GM12872 (cell line): ENCODE measurements around the gene C11orf97.

Experiments
- TF ChIP-seq, protein P1 (sequence below): IDR thresholded peaks from 3 replicates; pipeline ENCODE4 v1.5.1; 2011; ENCODE audit warnings: low read depth, mild to moderate bottlenecking, low read length, moderate library complexity; ENCODE audit not compliant: insufficient read depth

Gene C11orf97

DNA sequence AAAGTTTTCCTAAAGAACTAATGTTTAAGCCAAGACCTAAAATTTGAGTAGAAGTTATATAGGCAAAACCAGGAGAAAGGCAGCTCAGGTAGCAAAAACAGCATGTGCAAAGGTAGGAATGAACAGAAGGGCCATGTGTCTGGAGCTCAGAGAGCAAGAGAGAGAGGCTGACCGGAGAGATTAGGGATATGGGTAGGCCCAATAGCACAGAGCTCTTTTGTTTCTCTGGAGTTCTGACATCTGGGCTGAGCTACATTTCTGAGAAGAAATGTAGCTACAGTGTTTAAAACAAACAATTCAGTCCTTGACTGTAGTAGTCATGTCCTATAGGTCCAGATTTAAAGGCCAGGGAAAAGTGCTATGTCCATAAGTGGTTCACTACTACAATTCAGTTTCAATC, 4.5 kb downstream of the C11orf97 start:
- TF ChIP-seq, protein P1, sequence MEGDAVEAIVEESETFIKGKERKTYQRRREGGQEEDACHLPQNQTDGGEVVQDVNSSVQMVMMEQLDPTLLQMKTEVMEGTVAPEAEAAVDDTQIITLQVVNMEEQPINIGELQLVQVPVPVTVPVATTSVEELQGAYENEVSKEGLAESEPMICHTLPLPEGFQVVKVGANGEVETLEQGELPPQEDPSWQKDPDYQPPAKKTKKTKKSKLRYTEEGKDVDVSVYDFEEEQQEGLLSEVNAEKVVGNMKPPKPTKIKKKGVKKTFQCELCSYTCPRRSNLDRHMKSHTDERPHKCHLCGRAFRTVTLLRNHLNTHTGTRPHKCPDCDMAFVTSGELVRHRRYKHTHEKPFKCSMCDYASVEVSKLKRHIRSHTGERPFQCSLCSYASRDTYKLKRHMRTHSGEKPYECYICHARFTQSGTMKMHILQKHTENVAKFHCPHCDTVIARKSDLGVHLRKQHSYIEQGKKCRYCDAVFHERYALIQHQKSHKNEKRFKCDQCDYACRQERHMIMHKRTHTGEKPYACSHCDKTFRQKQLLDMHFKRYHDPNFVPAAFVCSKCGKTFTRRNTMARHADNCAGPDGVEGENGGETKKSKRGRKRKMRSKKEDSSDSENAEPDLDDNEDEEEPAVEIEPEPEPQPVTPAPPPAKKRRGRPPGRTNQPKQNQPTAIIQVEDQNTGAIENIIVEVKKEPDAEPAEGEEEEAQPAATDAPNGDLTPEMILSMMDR, result no peak

DNA sequence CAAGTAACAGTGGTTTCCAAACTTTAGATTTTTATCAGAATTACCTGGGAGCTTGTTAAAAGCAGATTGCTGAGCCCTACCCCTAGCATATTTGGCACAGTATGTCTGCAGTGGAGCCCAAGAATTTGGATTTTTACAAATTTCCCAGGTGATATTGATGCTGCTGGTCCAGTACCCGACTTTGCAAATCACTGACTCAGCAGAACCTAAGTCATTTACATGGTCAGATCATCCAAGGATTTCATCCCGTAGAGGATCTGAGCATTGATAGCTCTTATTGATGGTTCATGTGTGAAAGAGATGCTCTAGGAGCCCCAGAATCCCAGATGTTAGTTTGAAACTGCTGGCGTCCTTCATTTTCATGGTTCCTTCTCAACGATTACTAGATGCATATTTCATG, 6.0 kb downstream of the C11orf97 start:
- TF ChIP-seq, protein P1, result no peak

DNA sequence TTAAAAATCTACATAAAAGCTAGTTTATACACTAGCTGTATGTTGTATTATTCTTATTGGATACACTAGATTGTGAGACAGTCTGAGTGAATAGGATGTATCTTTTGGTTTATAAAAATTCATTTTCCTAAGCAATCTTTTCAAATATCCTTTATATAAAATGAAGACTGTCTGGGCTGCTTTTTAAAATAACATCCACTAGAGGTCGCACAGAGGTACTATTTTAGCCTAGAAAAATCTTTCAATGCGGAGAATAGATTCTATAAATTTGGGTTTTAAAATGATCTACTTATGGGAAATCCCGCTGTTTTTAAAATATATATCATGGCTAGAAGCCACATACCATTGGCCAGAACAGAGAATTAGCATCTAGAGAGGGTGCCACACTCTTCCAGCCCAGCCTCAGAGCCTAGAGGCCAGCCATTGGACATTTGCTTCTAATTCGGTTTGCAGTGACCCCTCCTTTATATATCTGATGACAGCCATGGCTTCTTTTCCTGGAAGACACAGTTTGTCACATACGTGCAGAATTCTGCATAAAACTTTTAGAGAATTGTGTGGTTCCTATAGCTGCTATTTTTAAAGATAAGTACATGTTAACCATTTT, 7.3 kb downstream of the C11orf97 start:
- TF ChIP-seq, protein P1, result peak; percentile 37; the same call in 2 of the 3 replicates

GRCh38 chr11:94521684-94522083, 9.4 kb downstream of the C11orf97 start:
- TF ChIP-seq, protein P1, result peak; percentile 59

DNA sequence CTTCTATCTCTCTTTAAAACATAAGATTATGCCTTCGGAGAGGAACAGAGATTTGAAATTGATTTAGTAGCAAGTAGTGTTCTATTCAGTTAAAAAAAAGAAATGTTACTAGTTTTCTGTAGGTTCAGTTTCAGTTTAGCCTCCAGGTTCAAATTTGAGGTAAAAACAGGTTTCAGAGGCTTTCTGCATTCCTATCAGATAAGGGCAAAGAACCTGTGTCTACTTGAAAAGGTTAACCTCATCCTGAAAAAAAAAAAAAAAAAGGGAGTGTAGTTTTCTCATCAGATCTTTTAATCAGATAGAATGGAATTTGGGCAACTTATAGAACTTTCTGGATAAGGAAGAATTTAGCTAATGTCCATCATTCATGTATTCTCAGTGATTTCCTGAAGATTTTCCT, 12.1 kb downstream of the C11orf97 start:
- TF ChIP-seq, protein P1, result no peak

GRCh38 chr11:94525546-94526324, 13.5 kb downstream of the C11orf97 start:
- TF ChIP-seq, protein P1, result no peak

- TF ChIP-seq, protein P1, result no peak
These were observed 14.6 kb downstream of the C11orf97 start for GRCh38 chr11:94526645-94527438.
